Measurements from ENCODE around the gene NAA80.

The NAA80 gene

DNA sequence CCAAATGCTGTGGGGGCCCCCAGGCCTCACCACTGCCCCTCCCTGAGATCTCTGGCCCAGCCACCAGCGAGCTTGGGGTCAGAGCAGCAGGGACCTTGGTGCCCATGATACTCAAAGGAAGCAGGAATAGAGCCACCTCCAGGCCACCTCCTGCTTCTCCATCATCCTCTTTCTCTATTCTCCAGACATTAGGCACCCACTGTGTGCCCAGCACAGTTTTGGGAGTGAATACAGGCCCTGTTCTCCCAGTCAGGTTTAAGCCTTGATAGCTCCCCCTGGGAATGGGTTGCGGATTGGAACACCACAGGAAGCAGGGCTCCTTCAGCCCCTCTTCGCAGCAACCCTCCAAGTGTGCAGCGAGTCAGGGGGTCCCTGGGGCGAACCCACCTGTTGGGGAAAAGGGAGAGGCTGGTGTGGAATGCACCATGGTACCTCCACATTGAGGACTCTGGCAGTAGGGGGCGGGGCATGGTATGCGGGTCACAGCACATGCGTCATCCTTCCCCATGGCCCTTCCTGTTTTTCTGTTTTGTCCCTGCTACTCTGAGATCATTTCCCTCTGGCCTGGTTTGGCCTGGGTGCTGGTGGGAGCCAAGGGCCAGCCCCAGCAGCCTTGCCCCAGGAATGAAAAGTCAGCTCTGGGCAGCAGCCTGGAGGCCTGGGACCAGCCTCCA is 44.5 kb downstream of the NAA80 start:
- DNase-seq: peak; percentile 73

DNA sequence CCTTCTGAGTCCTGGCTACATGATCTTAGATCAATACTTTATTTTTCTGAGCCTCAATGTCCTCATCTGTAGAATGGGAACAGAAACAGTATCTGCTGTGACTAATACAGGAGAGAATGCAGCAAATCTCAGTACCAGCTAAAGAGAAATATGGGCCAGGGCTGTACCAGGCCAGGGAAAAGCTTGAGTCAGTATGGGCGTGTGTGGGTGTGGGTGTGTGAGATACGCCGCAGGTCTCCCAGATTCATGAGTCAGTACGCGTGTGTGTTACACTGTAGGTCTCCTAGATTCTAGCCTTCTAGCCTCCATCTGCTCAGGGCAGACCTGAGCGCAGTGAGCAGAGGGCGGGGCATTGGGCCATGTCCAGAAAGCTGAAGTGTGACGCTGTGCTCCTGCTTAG is 48.0 kb downstream of the NAA80 start:
- DNase-seq: peak; percentile 93

DNA sequence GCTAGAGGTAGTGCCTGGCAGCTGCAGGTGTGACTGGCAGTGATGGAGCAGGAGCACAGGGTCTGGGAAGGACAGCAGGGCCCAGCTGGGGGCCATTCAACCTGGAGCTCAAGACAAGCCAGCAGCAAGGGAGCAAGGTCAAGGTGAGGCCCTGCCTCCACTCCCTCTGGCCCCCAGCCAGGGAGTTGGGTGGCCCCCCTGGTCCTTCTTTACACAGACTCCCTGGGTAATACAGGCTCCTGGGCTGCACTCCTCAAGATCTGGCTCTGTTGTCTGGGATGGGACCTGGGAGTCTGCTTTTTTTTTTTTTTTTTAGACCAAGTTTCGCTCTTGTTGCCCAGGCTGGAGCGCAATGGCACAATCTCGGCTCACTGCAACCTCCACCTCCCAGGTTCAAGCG is 48.7 kb downstream of the NAA80 start:
- DNase-seq: no peak

DNA sequence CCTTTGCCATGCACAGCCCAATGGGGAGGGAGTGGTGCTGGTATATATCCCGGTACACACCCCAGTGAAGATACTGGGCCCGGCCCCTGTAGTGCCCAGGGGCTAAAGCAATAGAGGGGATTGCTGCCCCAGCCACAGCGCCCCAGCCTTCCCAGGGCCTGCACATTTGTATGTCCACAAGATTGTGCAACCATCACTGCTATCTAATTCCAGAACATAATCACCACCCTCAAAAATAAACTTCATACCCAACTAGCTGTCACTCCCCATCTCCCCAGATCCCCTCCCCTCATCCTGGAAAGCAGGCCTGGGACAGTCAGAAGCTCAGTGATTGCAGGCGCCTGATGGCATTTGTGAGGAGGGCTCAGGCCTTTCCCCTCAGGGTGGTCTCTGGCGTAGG is 49.7 kb downstream of the NAA80 start:
- DNase-seq: peak; percentile 0

DNA sequence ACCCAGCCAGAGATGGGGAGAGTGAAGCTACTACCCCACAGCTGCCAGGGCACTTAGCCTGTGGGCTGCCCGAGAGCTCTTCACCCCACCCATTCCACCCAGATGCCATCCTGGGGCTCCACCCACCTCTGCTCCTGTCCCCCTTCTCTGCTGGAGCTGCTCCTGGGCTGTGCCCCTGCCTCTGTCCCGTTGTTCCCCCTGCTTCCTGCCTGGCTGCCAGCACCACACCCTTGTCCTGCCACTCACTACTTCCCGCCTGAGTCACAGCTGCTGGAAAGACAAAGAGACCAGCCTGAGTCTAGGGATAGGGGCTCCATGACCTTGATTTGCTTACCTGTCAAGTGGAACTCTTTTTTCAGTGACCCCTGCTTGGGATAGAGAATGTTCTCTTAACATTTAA is 50.8 kb downstream of the NAA80 start:
- peak; percentile 18 for DNase-seq

DNA sequence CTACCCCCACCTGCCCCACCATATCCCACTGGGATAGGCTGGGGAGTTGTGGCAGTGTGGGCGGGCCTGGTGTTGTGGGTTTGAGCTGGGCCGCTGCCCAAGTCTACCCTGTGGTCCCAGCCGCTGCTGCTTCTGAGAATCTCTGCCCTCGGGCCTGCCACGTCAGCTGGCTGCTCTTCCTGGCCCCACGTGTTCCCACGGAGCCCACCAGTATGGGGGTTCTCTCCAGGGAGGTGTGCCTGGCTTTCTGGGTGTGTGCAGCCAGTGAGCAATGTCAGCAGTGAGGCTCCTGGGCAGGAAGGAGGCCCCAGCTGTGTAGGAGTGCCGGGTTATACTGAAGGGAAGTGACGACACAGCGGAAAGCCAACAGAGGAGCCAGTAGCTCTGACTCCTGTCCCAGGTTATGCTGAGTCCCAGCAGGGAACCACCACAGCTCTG is 52.7 kb downstream of the NAA80 start:
- DNase-seq: peak; percentile 76
